VCaP (cell line): ENCODE results near the gene ZNF217.
"Not testable (repeated sequence)": the region's sequence is repeated elsewhere in the genome, so short reads cannot be mapped to it uniquely, and the experiment has no call there.

Experiments used
- H3K27ac ChIP-seq: fragments of 450-650 bp; 2 replicates; pipeline ENCODE4 v1.5.1; 2017
- TF ChIP-seq, protein P1 (sequence below): fragments of 450-650 bp; conservative IDR thresholded peaks from 2 replicates; pipeline ENCODE4 v1.5.1; 2017; ENCODE audit warnings: mild to moderate bottlenecking, moderate library complexity

ZNF217 gene

DNA sequence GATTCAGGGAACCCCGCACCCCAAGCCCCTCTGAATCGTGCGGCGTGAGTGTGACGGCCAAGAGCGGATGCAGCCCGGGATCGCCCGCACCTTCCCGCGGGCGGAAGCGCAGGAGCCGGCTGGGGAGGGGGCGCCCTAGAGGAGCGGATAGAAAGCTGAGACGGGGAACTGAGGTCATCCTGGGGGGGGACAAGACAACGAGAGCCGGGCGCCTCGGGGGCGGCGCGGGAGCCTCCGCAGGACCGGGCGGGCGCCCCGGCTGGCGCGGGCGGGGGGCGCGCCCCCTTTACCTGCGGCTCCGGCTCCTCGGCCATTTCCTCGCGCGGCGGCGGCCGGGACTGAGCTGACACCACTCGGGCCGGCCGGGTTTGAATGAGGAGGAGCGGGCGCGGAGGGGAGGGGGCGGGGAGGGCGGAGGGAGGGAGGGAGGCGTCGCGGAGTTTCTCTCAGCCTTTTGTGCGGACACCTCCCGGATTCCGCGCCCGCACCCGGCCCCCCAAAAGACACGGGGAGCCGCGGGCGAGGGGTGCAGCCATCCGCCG is at the start of gene ZNF217:
TSS of gene ZNF217 (minus strand) at position 374 of the 542 bp plus-strand sequence. CDS start 11,013 bp downstream, outside the sequence.
- peak within 1 kb of the TSS; percentile 97 for H3K27ac ChIP-seq

DNA sequence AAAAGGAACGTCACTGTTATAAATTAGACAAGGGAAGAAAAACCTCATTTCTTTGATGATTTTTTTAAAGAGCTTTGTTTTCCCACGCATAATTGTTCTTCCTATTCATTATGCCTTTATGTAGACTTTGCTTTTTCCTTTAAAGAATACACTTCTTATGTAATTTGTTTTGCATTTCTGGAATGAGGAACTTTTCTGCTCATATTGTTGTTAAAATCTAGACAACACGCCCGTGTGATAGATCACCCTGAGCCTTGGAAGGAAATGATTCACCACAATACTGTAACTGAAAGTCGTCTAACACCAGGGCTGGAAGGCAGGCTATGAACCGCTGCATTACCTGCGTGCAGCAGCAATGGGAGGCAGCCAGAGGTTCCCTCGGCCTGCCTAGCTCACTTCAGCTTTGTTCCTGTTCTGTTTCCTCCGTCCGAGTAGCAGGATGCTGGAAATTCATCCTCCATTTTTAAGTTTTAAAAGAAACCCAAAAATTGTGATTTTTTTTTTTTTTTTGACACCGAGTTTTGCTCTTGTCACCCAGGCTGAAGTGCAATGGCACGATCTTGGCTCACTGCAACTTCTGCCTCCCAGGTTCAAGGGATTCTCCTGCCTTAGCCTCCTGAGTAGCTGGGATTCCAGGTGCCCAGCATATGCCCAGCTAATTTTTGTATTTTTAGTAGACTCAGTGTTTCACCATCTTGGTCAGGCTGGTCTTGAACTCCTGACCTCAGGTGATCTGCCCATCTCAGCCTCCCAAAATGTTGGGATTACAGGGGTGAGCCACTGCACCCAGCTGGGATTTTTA is 49.6 kb upstream of the ZNF217 start:
- TF ChIP-seq, protein P1, sequence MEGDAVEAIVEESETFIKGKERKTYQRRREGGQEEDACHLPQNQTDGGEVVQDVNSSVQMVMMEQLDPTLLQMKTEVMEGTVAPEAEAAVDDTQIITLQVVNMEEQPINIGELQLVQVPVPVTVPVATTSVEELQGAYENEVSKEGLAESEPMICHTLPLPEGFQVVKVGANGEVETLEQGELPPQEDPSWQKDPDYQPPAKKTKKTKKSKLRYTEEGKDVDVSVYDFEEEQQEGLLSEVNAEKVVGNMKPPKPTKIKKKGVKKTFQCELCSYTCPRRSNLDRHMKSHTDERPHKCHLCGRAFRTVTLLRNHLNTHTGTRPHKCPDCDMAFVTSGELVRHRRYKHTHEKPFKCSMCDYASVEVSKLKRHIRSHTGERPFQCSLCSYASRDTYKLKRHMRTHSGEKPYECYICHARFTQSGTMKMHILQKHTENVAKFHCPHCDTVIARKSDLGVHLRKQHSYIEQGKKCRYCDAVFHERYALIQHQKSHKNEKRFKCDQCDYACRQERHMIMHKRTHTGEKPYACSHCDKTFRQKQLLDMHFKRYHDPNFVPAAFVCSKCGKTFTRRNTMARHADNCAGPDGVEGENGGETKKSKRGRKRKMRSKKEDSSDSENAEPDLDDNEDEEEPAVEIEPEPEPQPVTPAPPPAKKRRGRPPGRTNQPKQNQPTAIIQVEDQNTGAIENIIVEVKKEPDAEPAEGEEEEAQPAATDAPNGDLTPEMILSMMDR: no peak
- H3K27ac ChIP-seq: peak overlapping the region; percentile 78

DNA sequence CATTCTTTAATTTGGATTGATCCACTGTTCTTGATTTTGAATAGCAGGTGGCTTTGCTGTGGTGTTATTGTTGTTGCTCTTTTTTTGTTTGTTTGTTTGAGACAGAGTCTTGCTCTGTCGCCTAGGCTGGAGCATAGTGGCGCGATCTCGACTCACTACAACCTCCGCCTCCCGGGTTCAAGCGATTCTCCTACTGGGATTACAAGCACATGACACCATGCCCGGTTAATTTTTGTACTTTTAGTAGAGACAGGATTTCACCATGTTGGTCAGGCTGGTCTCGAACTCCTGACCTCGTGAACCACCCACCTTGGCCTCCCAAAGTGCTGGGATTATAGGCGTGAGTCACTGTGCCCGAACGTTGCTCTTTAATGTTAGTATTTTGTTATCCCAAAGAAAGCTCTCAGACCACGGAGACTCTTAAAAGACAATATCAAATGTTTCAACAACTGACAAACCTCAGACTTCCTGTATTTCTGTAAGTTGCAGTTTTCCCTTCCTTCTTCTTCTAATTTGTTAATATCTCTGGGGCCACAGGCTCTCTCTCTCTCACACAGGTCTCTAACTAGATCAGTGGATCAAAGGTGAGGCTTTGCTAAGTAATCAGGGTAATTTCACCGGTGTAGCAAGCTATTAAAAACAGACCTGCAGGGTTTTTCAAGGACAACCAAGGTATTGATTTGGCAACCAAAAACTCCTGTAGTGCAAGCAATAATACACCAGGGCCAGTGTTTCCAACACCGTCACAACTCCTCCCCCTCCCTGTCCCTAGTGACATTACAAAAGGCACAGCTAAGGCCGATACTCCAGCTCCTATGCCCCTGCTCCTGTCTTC is 48.8 kb upstream of the ZNF217 start:
- H3K27ac ChIP-seq: peak overlapping the region; percentile 78
- TF ChIP-seq, protein P1: 0 out of 2 replicates have a peak, but pooled peaks have one; percentile 7

DNA sequence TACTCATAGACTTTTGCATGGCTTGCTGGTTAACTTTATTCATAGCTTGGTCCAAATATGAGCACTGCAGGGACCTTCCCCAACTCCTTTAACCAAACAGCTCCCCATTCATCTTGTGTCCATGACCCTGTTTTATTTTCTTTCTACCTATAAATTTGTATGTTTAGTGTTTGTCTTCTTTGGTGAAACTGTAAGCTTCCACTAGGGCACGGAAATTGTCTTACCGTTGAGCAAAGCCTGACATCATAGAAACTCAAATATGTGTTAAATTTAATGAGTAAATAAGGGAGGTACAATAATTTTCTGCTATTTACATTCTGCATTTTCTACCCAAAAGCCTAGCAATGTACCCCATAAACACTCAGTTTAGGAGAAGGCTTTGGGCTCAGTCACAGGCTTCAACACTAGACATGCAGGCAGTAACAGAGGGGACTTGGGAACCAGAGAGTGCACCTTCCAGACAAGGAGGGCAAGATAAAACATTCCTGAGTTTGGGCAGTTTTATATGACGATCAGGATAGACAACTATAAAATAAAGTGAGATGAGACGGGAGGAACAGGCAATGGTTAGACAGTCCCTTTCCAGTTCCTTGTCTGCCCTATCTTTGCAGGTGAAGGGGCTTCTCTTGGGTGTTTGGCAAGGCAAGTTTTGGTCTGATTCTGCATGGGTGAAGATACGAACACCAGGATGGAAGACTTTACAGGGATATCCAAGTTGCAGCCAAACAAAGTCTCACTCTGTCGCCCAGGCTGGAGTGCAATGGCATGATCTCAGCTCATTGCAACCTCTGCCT is 46.2 kb upstream of the ZNF217 start:
- TF ChIP-seq, protein P1: peak; percentile 33; the same call in 1 of the 2 replicates
- peak overlapping the region; percentile 78 for H3K27ac ChIP-seq

DNA sequence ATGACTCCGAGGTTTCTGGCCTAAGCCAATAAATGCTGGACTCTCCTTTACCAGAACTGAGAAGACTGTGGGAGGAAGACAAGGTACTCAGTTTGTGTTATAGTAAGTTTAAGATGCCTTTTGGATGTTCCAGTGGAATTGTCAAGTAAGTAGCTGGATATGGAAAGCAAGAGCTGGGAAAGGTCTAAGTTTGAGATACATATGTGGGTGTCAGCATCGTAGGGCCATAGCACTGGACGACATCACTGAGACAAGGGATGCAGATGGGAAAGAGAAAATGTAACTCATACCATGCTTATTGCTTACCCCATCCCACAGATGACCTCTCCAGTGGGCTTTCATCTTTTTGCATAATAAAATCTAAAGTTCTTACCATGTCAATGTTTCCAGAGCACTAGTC is 45.5 kb upstream of the ZNF217 start:
- peak overlapping the region; percentile 78 for H3K27ac ChIP-seq
- TF ChIP-seq, protein P1: no peak

DNA sequence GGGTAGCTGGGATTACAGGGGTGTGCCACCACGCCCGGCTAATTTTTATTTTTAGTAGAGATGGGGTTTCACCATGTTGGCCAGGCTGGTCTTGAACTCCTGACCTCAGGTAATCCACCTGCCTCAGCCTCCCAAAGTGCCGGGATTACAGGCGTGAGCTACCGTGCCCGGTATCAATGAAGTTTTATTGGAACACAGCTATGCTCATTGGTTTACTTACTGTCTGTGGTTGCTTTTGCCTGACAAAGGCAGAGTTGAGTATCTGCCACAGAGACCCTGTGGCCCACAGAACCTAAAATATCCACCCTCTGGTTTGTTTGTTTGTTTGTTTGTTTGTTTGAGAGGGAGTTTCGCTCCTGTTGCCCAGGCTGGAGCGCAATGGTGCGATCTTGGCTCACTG is 43.7 kb upstream of the ZNF217 start:
- not testable (repeated sequence) for H3K27ac ChIP-seq

DNA sequence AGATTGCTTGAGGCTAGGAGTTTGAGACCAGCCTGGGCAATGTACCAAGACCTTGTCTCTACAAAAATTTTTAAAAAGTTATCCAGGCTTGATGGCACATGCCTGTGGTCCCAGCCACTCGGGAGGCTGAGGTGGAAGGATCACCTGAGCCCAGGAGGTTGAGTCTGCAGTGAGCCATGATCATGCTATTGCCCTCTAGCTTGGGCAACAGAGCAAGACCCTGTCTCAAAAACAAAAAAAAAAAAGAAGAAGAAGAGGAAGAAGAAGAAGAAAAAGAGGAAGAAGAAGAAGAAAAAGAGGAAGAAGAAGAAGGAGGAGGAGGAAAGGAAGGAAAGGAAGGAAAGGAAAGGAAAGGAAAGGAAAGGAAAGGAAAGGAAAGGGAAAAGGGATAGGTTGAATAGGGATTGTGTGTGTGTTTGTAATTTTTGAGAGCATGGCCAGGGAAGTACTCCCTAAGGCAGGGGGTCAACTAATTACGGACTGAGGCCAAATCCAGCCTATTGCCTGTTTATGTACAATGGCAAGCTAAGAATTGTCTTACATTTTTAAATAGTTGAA is 43.0 kb upstream of the ZNF217 start:
- TF ChIP-seq, protein P1: no peak
- no peak overlapping the region for H3K27ac ChIP-seq
